GM19468 (cell line): ENCODE data around the gene MIS18BP1.
"Not testable (repeated sequence)": the region's sequence is repeated elsewhere in the genome, so short reads cannot be mapped to it uniquely, and the experiment has no call there.

Source experiments
- ATAC-seq: cut with Tn5 transposase; IDR thresholded peaks from one replicate; pipeline ENCODE4 v1.9.1; 2021; ENCODE audit warnings: mild to moderate bottlenecking, moderate library complexity, moderate number of reproducible peaks; ENCODE audit not compliant: unreplicated experiment; ENCODE audit errors: extremely low read depth

Gene MIS18BP1

GRCh38 chr14:45253070-45253753 is at the start of gene MIS18BP1:
Gene MIS18BP1, minus strand, starts transcription at chr14:45253202. Its CDS starts 5,916 bp downstream, at chr14:45247286.
- ATAC-seq = peak; percentile 72

GRCh38 chr14:45298423-45299117 is 45.6 kb upstream of the MIS18BP1 start:
- ATAC-seq = no peak

- not testable (repeated sequence) for ATAC-seq
Observed at GRCh38 chr14:45294796-45295195, 41.8 kb upstream of the MIS18BP1 start.

GRCh38 chr14:45290547-45290946 is 37.5 kb upstream of the MIS18BP1 start:
- ATAC-seq = no peak

GRCh38 chr14:45287610-45288009 is 34.6 kb upstream of the MIS18BP1 start:
- ATAC-seq = no peak

GRCh38 chr14:45284802-45285201 is 31.8 kb upstream of the MIS18BP1 start:
- no peak for ATAC-seq

- not testable (repeated sequence) for ATAC-seq
Observed at GRCh38 chr14:45281731-45282400, 28.9 kb upstream of the MIS18BP1 start.

GRCh38 chr14:45271858-45272537 is 19.0 kb upstream of the MIS18BP1 start:
- ATAC-seq = no peak

- ATAC-seq = no peak
Observed at GRCh38 chr14:45270031-45270430, 17.0 kb upstream of the MIS18BP1 start.

- no peak for ATAC-seq
Observed at GRCh38 chr14:45267071-45267470, 14.1 kb upstream of the MIS18BP1 start.

- no peak for ATAC-seq
Observed at GRCh38 chr14:45262637-45263036, 9.6 kb upstream of the MIS18BP1 start.

- no peak for ATAC-seq
Observed at GRCh38 chr14:45261209-45261608, 8.2 kb upstream of the MIS18BP1 start.

GRCh38 chr14:45258805-45259204 is 5.8 kb upstream of the MIS18BP1 start:
- no peak for ATAC-seq

- no peak for ATAC-seq
Observed at GRCh38 chr14:45258073-45258472, 5.1 kb upstream of the MIS18BP1 start.

GRCh38 chr14:45254771-45255170 is 1.8 kb upstream of the MIS18BP1 start:
- ATAC-seq = no peak

GRCh38 chr14:45253754-45254310 is 830 bp upstream of the MIS18BP1 start:
- no peak for ATAC-seq

GRCh38 chr14:45252366-45253069 is 484 bp downstream of the MIS18BP1 start:
- no peak for ATAC-seq

- peak; percentile 44 for ATAC-seq
Observed at GRCh38 chr14:45251912-45252311, 1.1 kb downstream of the MIS18BP1 start.

GRCh38 chr14:45249856-45250575 is 3.0 kb downstream of the MIS18BP1 start:
- no peak for ATAC-seq
